Ascending aorta (tissue), 2 donors: ENCODE data around the gene HECTD1. TPM values are rescaled to one million over a fixed set of nuclear protein-coding genes. Genes with fewer than 3 reads are reported as not detected.

Experiments used
- DNase-seq, 2 donors: peaks; one replicate each; pipeline ENCODE4 v3.0.0-alpha.2; 2019; ENCODE audit warnings: low spot score in 2 of 2
- H3K27ac ChIP-seq, 2 donors: fragments of 200-600 bp; sonication (generic); one replicate each; pipeline ENCODE4 v1.5.1; 2016 to 2017; ENCODE audit warnings: mild to moderate bottlenecking in 1 of 2
- H3K27me3 ChIP-seq: fragments of 200-600 bp; sonication (generic); one replicate; pipeline ENCODE4 v1.5.1; 2017
- H3K36me3 ChIP-seq, 2 donors: fragments of 200-600 bp; sonication (generic); one replicate each; pipeline ENCODE4 v1.5.1; 2016
- H3K4me1 ChIP-seq, 2 donors: fragments of 200-600 bp; sonication (generic); one replicate each; pipeline ENCODE4 v1.5.1; 2016 to 2017; ENCODE audit warnings: mild to moderate bottlenecking in 1 of 2
- H3K4me3 ChIP-seq, 2 donors: fragments of 200-600 bp; sonication (generic); one replicate each; pipeline ENCODE4 v1.5.1; 2016 to 2017; ENCODE audit warnings: mild to moderate bottlenecking in 1 of 2
- H3K9me3 ChIP-seq, 2 donors: fragments of 200-600 bp; sonication (generic); one replicate each; pipeline ENCODE4 v1.5.1; 2016
- intact Hi-C: fragments of 100-400 bp; cut with DNase I; formaldehyde crosslinking; loops from one replicate; pipeline ENCODE4 v1.15.1; 2023
- total RNA-seq: library from RNA; depleted of rRNA; stranded (reverse); fragments of >200 nt; gene quantifications from one replicate; pipeline ENCODE4 v1.1.0, GENCODE V29; 2016
- TF ChIP-seq, protein P1 (sequence below), 3 experiments: fragments of 200-600 bp in 2 of 3; fragments of 450-650 bp in 1 of 3; sonication (generic) in 2 of 3; IDR thresholded peaks; one replicate each; pipeline ENCODE4 v1.5.1; 2016 to 2019; ENCODE audit warnings: antibody characterized with exemption in 3 of 3, mild to moderate bottlenecking in 1 of 3, moderate library complexity in 1 of 3

HECTD1 gene
- total RNA-seq, 1 donor from 2014 or later: 63.6 TPM

DNA sequence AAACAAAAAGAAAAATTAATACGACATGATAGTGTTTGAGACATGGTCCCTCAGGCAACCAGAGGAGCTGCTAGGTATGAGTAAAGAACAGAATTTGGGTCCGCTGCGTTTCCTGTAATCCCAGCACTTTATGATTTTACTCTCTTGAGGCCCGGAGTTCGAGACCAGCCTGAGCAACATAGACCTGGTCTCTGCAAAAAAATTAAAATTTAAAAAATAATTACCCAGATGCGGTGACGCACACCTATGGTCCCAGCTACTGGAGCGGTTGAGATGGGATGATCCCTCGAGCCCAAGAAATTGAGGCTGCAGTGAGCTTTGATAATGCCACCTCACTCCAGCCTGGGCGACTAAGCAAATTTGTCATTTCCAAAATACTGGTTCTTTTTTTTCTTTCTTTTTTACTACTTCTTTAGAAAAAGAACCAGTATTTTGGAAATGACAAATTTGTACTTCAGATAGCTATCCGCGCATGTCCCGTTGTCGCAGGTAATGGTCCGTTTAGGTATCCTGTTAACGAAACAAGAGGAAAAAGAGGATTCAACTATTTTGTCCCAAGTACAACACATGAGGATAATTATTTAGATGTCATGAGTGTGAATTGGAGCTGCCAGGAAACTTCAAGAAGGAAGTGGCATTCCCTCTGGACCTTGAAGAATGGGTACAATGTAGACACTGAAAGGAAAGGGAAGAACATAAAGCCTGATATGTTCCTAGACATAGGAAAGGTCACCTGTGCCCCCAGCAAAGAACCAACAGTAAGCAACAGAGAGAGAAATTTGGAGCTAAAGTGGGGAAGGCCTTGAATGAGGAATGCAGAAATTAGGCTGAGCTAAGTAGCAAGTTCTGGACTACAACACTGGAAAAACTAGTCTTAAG lies 1.2 kb upstream of the HECTD1 start:
- peak overlapping the region; percentile 98 to 100 for H3K27ac ChIP-seq
- TF ChIP-seq, protein P1, sequence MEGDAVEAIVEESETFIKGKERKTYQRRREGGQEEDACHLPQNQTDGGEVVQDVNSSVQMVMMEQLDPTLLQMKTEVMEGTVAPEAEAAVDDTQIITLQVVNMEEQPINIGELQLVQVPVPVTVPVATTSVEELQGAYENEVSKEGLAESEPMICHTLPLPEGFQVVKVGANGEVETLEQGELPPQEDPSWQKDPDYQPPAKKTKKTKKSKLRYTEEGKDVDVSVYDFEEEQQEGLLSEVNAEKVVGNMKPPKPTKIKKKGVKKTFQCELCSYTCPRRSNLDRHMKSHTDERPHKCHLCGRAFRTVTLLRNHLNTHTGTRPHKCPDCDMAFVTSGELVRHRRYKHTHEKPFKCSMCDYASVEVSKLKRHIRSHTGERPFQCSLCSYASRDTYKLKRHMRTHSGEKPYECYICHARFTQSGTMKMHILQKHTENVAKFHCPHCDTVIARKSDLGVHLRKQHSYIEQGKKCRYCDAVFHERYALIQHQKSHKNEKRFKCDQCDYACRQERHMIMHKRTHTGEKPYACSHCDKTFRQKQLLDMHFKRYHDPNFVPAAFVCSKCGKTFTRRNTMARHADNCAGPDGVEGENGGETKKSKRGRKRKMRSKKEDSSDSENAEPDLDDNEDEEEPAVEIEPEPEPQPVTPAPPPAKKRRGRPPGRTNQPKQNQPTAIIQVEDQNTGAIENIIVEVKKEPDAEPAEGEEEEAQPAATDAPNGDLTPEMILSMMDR (IDR thresholded peaks at IDR 0.05): no peak
- peak overlapping the region; percentile 82 to 98 for H3K4me3 ChIP-seq
- no peaks in the 10 kb centered on the region for H3K36me3 ChIP-seq
- no peaks in the 10 kb centered on the region for H3K9me3 ChIP-seq
- no peak for DNase-seq
- no peaks in the 10 kb centered on the region for H3K27me3 ChIP-seq
- peaks cover 7 to 22% of the 10 kb centered on the region in 2 donors for H3K4me1 ChIP-seq
- intact Hi-C loops: loop anchor here (5.0 kb wide), 3 partner anchors 74 to 994 kb away; partner anchors contain the start of genes ARHGAP5, RNU6-7 and RNU6-8

DNA sequence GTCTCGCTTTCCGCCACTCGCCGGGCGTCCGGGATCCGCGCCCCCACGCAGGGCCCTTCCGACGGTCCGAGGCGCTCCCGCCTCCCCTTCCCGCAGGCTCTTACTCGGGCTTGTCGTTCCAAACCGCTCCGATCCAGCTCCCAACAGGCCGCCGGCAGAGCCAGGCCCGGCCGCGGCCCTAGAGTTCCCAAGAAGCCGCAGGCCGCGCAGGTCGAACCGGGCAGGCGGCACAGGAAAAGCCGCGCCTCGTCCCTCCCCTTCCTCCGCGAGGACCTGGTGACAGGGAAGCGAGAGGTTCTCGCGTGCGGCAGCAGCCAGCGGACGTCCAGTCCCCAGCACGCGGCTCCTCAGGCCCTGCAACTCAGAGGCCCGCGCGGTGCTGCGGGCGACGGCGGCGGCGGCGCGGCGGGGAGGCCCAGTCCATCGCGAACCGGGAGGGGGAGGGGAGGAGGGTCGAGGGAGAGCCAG lies 272 bp downstream of the HECTD1 start:
- H3K27ac ChIP-seq: peak overlapping the region; percentile 98 to 100
- TF ChIP-seq, protein P1 (IDR thresholded peaks at IDR 0.05): no peak
- peaks cover 7 to 22% of the 10 kb centered on the region in 2 donors for H3K4me1 ChIP-seq
- intact Hi-C loops: loop anchor here (1.0 to 5.0 kb wide), 8 partner anchors 43 to 995 kb away; partner anchors contain the start of genes ARHGAP5, RNU6-7, RNU6-8 and STRN3
- peak overlapping the region; percentile 82 to 98 for H3K4me3 ChIP-seq
- H3K9me3 ChIP-seq: no peaks in the 10 kb centered on the region
- no peaks in the 10 kb centered on the region for H3K27me3 ChIP-seq
- peak in 1 of 2 donors; percentile 59 for DNase-seq
- peaks cover 0 to 7% of the 10 kb centered on the region in 2 donors for H3K36me3 ChIP-seq

DNA sequence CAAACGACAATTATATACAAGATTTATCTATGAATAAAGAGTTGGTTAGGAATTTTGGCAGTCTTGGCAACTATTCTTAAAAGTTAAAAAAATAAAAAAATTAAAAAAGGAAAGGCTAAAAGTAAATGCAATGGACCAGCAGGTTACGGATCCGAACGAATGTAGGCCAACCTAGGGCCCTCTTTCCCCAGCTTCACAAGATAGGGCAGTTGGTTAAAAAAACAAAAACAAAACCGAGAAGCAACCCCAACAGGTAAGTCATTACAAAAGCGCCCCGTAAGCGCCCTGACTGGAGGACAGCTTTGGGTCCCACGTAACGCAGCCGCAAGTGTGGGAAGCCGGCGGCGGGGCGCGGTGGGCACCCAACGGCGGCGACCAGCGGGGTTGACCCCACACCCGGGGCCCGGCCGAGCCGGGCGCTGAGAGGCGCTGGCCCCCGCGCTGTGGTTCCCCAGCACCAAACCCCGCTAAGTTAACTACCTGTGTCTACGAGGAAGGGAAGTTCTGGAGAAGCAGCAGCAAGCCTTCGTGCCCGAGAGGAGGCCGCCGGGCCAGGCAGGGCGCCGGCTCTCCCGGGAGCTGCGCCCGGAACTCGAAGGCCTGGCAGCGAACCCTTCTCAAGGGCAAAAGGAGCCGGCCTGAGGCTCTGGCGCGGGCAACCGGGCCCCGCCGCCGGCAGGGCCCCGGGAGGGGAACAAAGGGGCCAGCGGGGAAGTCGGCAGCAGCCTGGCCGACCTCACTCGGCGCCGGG lies 882 bp downstream of the HECTD1 start:
- peak overlapping the region; percentile 82 to 98 for H3K4me3 ChIP-seq
- TF ChIP-seq, protein P1 (IDR thresholded peaks at IDR 0.05): no peak
- peaks cover 7 to 24% of the 10 kb centered on the region in 2 donors for H3K4me1 ChIP-seq
- intact Hi-C loops: loop anchor here (1.0 to 5.0 kb wide), 8 partner anchors 42 to 996 kb away; partner anchors contain the start of genes ARHGAP5, RNU6-7, RNU6-8 and STRN3
- peak in 1 of 2 donors; percentile 68 for DNase-seq
- no peaks in the 10 kb centered on the region for H3K9me3 ChIP-seq
- H3K27me3 ChIP-seq: no peaks in the 10 kb centered on the region
- H3K27ac ChIP-seq: peak overlapping the region; percentile 98 to 100
- H3K36me3 ChIP-seq: peaks cover 0 to 8% of the 10 kb centered on the region in 2 donors

DNA sequence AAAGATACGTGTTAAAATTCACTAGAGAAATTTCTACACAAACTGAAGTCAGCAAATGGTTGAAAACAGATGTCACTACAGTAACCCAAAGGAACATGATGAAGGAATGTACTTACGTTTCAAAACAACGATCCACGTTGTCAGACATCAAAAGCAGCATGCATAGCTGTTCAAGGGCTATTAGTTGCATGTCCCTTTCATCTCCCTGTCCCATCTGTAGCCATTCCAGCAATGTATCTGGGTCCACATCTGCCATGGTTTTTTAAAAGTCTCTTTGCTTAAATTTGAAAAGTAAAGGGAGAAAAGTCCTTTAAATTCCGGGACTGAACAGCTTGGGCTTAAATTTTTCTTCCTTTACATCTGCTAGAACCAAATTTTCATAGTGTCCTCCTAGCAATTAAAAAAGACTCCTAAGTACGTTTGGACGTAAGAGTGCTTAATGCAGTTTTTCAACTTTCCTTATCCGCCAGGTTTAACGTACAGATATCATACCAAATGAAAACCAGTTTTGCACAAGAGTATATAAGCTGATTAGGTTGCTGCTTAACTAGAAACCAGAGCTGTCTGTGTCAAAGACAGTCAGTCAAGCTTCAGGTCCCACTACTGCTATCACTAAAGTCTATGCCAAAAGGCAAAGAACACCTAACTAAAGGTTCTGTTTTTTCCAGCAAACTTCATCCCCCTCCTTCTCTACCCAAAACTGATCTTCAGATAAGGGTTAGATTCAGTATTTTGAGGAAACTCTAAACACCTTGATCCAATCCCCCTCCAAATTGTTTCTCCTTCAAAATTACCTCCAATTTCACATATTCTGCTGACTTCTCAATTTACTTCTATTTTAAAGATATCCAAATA lies 1.7 kb downstream of the HECTD1 start:
- Histone ChIP-seq H3K36me3 (peaks cover 0 to 8% of the 10 kb centered on the region in 2 donors), H3K4me3 (peak overlapping the region; percentile 82 to 98), H3K4me1 (peaks cover 7 to 24% of the 10 kb centered on the region in 2 donors), H3K27me3 (no peaks in the 10 kb centered on the region), H3K9me3 (no peaks in the 10 kb centered on the region), H3K27ac (peak overlapping the region; percentile 98 to 100)
- intact Hi-C loops: loop anchor here (2.0 to 5.0 kb wide), 7 partner anchors 41 to 996 kb away; partner anchors contain the start of genes ARHGAP5, RNU6-7, RNU6-8 and STRN3
- TF ChIP-seq, protein P1 (IDR thresholded peaks at IDR 0.05): no peak
- no peak for DNase-seq
